Measurements from ENCODE around the gene CKM.

CKM gene

DNA sequence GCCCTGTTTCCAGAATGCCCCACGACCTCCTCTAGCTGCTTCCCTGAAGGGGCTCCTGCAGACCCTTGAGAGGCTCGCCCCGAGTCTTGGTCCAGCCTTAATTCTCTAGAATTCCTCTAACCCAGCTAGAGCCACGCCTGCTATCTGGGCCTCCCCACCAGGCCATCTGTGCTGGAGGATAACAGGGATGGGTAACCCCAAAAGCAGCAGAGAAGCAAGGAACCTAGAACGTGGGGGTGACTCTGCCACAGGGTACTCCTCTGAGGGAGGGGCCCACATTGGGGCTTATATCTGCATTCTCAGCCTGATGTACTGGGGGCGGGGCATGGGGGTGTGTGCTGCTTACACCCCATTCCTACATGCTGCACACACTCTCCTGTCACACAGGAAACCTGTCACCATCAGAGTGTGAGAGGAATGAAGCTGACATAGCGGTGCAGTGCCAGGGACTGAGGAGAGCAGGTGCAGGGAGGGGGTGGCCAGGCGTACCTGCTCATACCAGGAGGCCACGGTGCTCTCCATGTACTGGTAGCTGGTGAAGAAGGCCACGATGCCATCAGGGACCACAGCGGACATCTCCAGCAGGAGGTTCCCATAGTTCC, 31.7 kb upstream of the CKM start:
- DNase-seq (ENCODE audit: low read depth) = no peak
- TF ChIP-seq CTCF (IDR thresholded peaks at IDR 0.05; ENCODE audit: insufficient read depth, low read depth, low read length, missing control alignments) = no peak
- H3K4me3 ChIP-seq (ENCODE audit: low read length) = no peak overlapping the region

DNA sequence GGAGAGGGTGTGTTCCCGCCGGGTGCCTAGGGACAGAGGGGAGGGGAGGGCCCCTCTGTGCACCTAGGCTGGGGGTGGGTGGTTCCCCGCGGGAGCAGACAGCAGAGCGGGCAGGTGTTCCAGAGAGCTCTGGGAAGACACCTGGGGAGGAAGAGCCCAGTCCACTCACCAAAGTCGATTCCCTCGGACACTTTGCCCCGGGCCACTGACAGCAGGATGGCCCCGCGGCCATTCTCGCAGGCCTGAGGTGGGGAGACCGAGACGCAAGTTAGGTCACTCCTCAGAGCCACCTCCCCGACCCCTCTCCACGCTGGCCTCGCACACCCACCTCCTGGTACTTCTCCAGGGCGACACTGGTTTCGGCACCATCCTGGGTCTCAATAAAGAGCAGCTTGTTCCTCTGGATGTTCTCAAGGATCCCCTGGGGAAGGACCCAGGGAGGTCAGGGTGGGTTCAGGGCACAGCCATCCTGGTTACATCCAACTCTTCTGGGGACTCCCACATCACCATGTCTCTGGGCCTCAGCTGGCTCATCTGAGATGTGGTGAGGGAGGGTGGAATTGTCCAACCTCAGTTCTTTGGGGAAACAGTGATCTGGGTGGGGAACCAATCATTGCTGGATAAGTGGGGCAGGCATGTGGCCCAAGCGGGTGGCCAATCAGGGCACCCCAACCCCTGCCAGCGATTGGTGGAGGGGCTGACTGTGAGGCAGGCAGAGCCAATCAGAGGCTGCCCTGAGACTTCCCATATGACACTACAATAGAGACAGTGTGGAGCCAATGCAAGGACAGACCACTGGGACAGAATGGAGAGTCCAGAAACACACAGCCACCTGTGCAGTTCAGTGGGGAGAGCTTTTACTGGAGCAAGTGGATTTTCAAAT, 30.5 kb upstream of the CKM start:
- TF ChIP-seq CTCF (IDR thresholded peaks at IDR 0.05; ENCODE audit: insufficient read depth, low read depth, low read length, missing control alignments) = no peak
- no peak overlapping the region for H3K4me3 ChIP-seq (ENCODE audit: low read length)
- no peak for DNase-seq (ENCODE audit: low read depth)

- H3K4me3 ChIP-seq (ENCODE audit: low read length) = no peak overlapping the region
- DNase-seq (ENCODE audit: low read depth) = no peak
- no peak for TF ChIP-seq CTCF (IDR thresholded peaks at IDR 0.05; ENCODE audit: insufficient read depth, low read depth, low read length, missing control alignments)
Observed at GRCh38 chr19:45352471-45352870, 29.8 kb upstream of the CKM start.

GRCh38 chr19:45352062-45352461, 29.4 kb upstream of the CKM start:
- no peak for DNase-seq (ENCODE audit: low read depth)
- no peak for TF ChIP-seq CTCF (IDR thresholded peaks at IDR 0.05; ENCODE audit: insufficient read depth, low read depth, low read length, missing control alignments)
- H3K4me3 ChIP-seq (ENCODE audit: low read length) = no peak overlapping the region

GRCh38 chr19:45351401-45351952, 28.8 kb upstream of the CKM start:
- TF ChIP-seq CTCF (IDR thresholded peaks at IDR 0.05; ENCODE audit: insufficient read depth, low read depth, low read length, missing control alignments) = no peak
- H3K4me3 ChIP-seq (ENCODE audit: low read length) = no peak overlapping the region
- DNase-seq (ENCODE audit: low read depth) = peak; percentile 32

GRCh38 chr19:45350477-45351058, 27.9 kb upstream of the CKM start:
- no peak for DNase-seq (ENCODE audit: low read depth)
- no peak overlapping the region for H3K4me3 ChIP-seq (ENCODE audit: low read length)
- TF ChIP-seq CTCF (IDR thresholded peaks at IDR 0.05; ENCODE audit: insufficient read depth, low read depth, low read length, missing control alignments) = no peak

Data from epithelial cell of esophagus (primary cell).